ENCODE results near the gene SGTA. TPM values are rescaled to one million over a fixed set of nuclear protein-coding genes. Genes with fewer than 3 reads are reported as not detected.

The SGTA gene
- total and polyA plus RNA-seq, 2 of the 13 experiments (the other 11 are each of a cell fraction or from before 2014, with no cell fraction given), result 43.9 to 47.4 TPM

GRCh38 chr19:2720777-2721569 lies 62.1 kb downstream of the SGTA start, which contains the start of gene DIRAS1:
Gene DIRAS1, minus strand, starts transcription at chr19:2721372. Its CDS starts 3,566 bp downstream, at chr19:2717806.
- POLR2A ChIA-PET, result no interaction called here
- peaks cover 19 to 51% of the 10 kb centered on the region in 2 experiments for H3K27me3 ChIP-seq (ENCODE audit: control insufficient read depth in 1 of 2, insufficient read depth in 2 of 2, low read length in 2 of 2)
- no peaks in the 10 kb centered on the region for H4K20me1 ChIP-seq (ENCODE audit: insufficient read depth, low read length)
- intact Hi-C loops (cut with micrococcal nuclease; ENCODE audit: unreplicated experiment) (no loop called here), in situ Hi-C loops (cut with HindIII; ENCODE audit: extremely low pct_ligation_motif_present, low pct_unique_long_range_greater_than_20kb) (no loop called here)
- DNase-seq (ENCODE audit: low spot score) (no peak), ATAC-seq (no peak), FAIRE-seq (no peak)
- H3K9me3 ChIP-seq (ENCODE audit: low read length), result no peaks in the 10 kb centered on the region
- no peak within 1 kb of the TSS for H2AFZ ChIP-seq (ENCODE audit: low read length)
- H3K27ac ChIP-seq (ENCODE audit: extremely low read length, insufficient read depth, low read length), result no peak within 1 kb of the TSS
- peaks cover 35% of the 10 kb centered on the region for H3K4me1 ChIP-seq (ENCODE audit: insufficient read depth, low read length)
- WGBS (ENCODE audit: low lambda C conversion rate), result 15% methylated on average over 6 of the region's 100 CpGs
- H3K9ac ChIP-seq (ENCODE audit: insufficient read depth, low read depth, low read length), result no peak within 1 kb of the TSS
- CTCF ChIA-PET (ENCODE audit: low intra/inter-chr PET ratio, low total read pairs), result no interaction called here
- H3K79me2 ChIP-seq (ENCODE audit: insufficient read depth, low read length), result no peaks in the 10 kb centered on the region
- TF ChIP-seq BORCS8-MEF2B (CRISPR knock-in tag; IDR thresholded peaks at IDR 0.05), result peak; percentile 35; the same call in 1 of the 2 replicates
- 0 out of 2 replicates have a peak, but pooled peaks have one; percentile 11 for TF ChIP-seq PCBP1 (IDR thresholded peaks at IDR 0.05; ENCODE audit: borderline replicate concordance, low read depth, low read length)
- no peak for TF ChIP-seq NR3C1 (CRISPR knock-in tag; IDR thresholded peaks at IDR 0.05)
- TF ChIP-seq ZNF703 (CRISPR knock-in tag; IDR thresholded peaks at IDR 0.05; ENCODE audit: borderline replicate concordance), result no peak
- peak; percentile 45 to 85 for TF ChIP-seq REST (IDR thresholded peaks at IDR 0.05; ENCODE audit: borderline replicate concordance in 1 of 2, low read depth in 1 of 2, low read length in 2 of 2)
- H3K4me3 ChIP-seq (replicated peaks in 1 of 3; ENCODE audit: insufficient read depth in 1 of 3, low read depth in 2 of 3, low read length in 3 of 3), result peak within 1 kb of the TSS; percentile 49 to 73 (median 55); a peak in 5 of 6 replicates
- peak within 1 kb of the TSS; percentile 58 for H3K4me2 ChIP-seq (ENCODE audit: low read depth, low read length)
- H3K36me3 ChIP-seq (replicated peaks in 1 of 2; ENCODE audit: control insufficient read depth in 1 of 2, insufficient read depth in 2 of 2, low read length in 2 of 2), result no peaks in the 10 kb centered on the region
- no TSS peak for BruUV-seq (replicated peaks)

Measured in HepG2 (cell line).